ENCODE results near the gene MAP3K3. TPM values are rescaled to one million over a fixed set of nuclear protein-coding genes. Genes with fewer than 3 reads are reported as not detected.
A peak's percentile ranks its signal among the peaks of the same experiment; 100 is the strongest.

The MAP3K3 gene
- total and polyA plus RNA-seq, 10 of the 15 experiments (the other 5 are each of a cell fraction or from before 2014, with no cell fraction given): 1.6 to 24.1 (median 15.0) TPM

DNA sequence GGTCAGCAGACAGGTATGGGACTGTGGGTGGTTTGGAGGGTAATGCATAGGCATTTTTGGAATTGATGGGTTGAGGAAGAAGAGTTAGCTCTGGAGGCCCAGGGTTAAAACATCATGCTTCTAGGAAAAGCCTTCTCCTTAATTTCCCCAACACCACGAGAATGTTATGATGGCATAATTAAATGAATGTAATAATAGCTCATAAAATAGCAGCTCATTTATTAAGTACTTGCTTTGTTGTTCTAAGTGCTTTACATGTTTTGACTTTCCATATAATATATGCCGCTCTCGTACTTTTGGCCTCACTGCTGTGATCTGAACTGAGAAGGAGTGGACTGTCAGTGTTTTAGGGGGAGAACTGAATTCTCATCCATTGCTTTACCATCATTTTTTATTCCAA, 63.4 kb downstream of the MAP3K3 start:
- Histone ChIP-seq H3K27ac (ENCODE audit: control insufficient read depth, insufficient read depth) (no peak overlapping the region), H3K4me1 (ENCODE audit: control insufficient read depth, insufficient read depth, low read length) (no peaks in the 10 kb centered on the region), H3K4me2 (ENCODE audit: control insufficient read depth, insufficient read depth) (no peak overlapping the region), H3K9me3 (replicated peaks; ENCODE audit: control insufficient read depth, insufficient read depth, low read length) (no peaks in the 10 kb centered on the region), H3K36me3 (ENCODE audit: control insufficient read depth in 2 of 2, insufficient read depth in 2 of 2, low read length in 1 of 2) (peaks cover 8% of the 10 kb centered on the region in 2 experiments), H3K4me3 (no peak overlapping the region), H2AFZ (ENCODE audit: control insufficient read depth, low read depth, low read length) (no peak overlapping the region), H3K9ac (ENCODE audit: control insufficient read depth, insufficient read depth, low read length) (no peak overlapping the region), H3K27me3 (replicated peaks in 1 of 2; ENCODE audit: control insufficient read depth in 2 of 2, insufficient read depth in 2 of 2, low read length in 1 of 2) (no peaks in the 10 kb centered on the region), H4K20me1 (ENCODE audit: control insufficient read depth, insufficient read depth) (no peaks in the 10 kb centered on the region), H3K79me2 (ENCODE audit: control insufficient read depth, insufficient read depth, low read length) (no peaks in the 10 kb centered on the region)
- CTCF ChIA-PET: interaction anchor here (0.9 to 2.7 kb wide), 2 partner anchors 12 to 25 kb away, joined by 3 to 6 read pairs; no protein-coding TSS in a partner anchor
- SMC1A ChIA-PET (ENCODE audit: uncharacterized antibody, unreplicated experiment): interaction anchor here (1.1 to 1.5 kb wide), 3 partner anchors 8 to 64 kb away, joined by 5 to 9 read pairs (median 5); partner anchors contain the start of gene MAP3K3
- in situ Hi-C loops (cut with MboI) (no loop called here), intact Hi-C loops (cut with micrococcal nuclease; ENCODE audit: unreplicated experiment) (no loop called here)
- FAIRE-seq (no peak), DNase-seq (ENCODE audit: low read depth, low spot score) (no peak), ATAC-seq (no peak)
- POLR2A ChIA-PET: interaction anchor here (0.6 to 1.6 kb wide), 3 partner anchors 8 to 134 kb away, joined by 3 to 7 read pairs (median 4); no protein-coding TSS in a partner anchor
- TF ChIP-seq CREB1 (IDR thresholded peaks at IDR 0.05; ENCODE audit: low read depth): no peak
- TF ChIP-seq MEF2A (IDR thresholded peaks at IDR 0.05; ENCODE audit: insufficient read depth, low read depth, low read length): no peak
- no peak for TF ChIP-seq NRF1 (conservative IDR thresholded peaks at IDR 0.05; ENCODE audit: low read depth, low read length)
- TF ChIP-seq BHLHE40 (IDR thresholded peaks at IDR 0.05; ENCODE audit: borderline replicate concordance in 1 of 2, low read depth in 2 of 2, low read length in 1 of 2): no peak
- TF ChIP-seq STAT3 (IDR thresholded peaks at IDR 0.05; ENCODE audit: low read depth, low read length): no peak
- RAD21 ChIA-PET (ENCODE audit: unreplicated experiment): interaction anchor here (1.1 to 1.5 kb wide), 3 partner anchors 13 to 74 kb away, joined by 3 to 4 read pairs (median 3); no protein-coding TSS in a partner anchor
- BruUV-seq (replicated peaks): no TSS peak
- 97% methylated on average over 3 of the region's 3 CpGs for WGBS (ENCODE audit: insufficient coverage, insufficient replicate concordance, low lambda C conversion rate, missing lambda C conversion rate)

DNA sequence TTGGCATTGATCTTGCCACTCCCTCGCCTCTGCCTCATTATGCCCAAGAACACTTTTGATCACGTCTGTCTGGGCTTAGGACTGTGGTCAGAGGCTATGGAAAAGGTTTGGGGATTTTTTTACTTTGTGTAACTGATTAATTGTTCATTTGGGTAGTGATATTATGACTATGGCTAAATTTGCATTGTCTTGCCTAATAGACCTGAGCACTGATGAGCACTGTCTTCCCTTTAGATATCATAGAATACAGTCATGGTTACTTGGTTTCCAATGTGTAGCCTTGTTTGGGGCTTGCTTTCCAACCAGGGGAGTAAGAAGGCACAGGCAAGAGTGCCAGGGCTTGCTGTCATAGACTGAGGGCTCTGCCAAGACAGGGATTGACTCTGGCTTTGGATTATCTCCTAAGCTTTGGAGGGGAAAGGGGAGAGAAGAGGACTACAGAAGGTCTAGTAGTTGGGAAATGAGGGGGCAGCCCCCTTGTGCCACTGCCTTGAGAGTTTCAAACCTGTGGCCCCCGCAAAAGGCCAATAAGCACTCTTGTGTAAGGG, 64.0 kb downstream of the MAP3K3 start:
- Histone ChIP-seq H4K20me1 (ENCODE audit: control insufficient read depth, insufficient read depth) (no peaks in the 10 kb centered on the region), H3K4me2 (ENCODE audit: control insufficient read depth, insufficient read depth) (no peak overlapping the region), H3K27me3 (replicated peaks in 1 of 2; ENCODE audit: control insufficient read depth in 2 of 2, insufficient read depth in 2 of 2, low read length in 1 of 2) (no peaks in the 10 kb centered on the region), H3K27ac (ENCODE audit: control insufficient read depth, insufficient read depth) (no peak overlapping the region), H3K9ac (ENCODE audit: control insufficient read depth, insufficient read depth, low read length) (no peak overlapping the region), H3K4me1 (ENCODE audit: control insufficient read depth, insufficient read depth, low read length) (no peaks in the 10 kb centered on the region), H3K36me3 (ENCODE audit: control insufficient read depth in 2 of 2, insufficient read depth in 2 of 2, low read length in 1 of 2) (peaks cover 8 to 11% of the 10 kb centered on the region in 2 experiments), H3K79me2 (ENCODE audit: control insufficient read depth, insufficient read depth, low read length) (no peaks in the 10 kb centered on the region), H2AFZ (ENCODE audit: control insufficient read depth, low read depth, low read length) (no peak overlapping the region), H3K4me3 (no peak overlapping the region), H3K9me3 (replicated peaks; ENCODE audit: control insufficient read depth, insufficient read depth, low read length) (no peaks in the 10 kb centered on the region)
- TF ChIP-seq JUNB (IDR thresholded peaks at IDR 0.05): peak; percentile 62
- TF ChIP-seq IKZF2 (IDR thresholded peaks at IDR 0.05): 0 out of 4 replicates have a peak, but pooled peaks of 1 of the 2 experiments have one; percentile 13
- TF ChIP-seq ZZZ3 (IDR thresholded peaks at IDR 0.05; ENCODE audit: control insufficient read depth, insufficient read length, low read depth): no peak
- peak; percentile 48; the same call in 1 of the 2 replicates for TF ChIP-seq RUNX3 (IDR thresholded peaks at IDR 0.05; ENCODE audit: low read length)
- TF ChIP-seq MTA2 (IDR thresholded peaks at IDR 0.05; ENCODE audit: low read depth): peak; percentile 40; the same call in 1 of the 2 replicates
- 42% methylated on average over 3 of the region's 3 CpGs for WGBS (ENCODE audit: insufficient coverage, insufficient replicate concordance, low lambda C conversion rate, missing lambda C conversion rate)
- in situ Hi-C loops (cut with MboI) (no loop called here), intact Hi-C loops (cut with micrococcal nuclease; ENCODE audit: unreplicated experiment) (no loop called here)
- ChIA-PET RAD21 (ENCODE audit: unreplicated experiment) (interaction anchor here (1.3 to 1.5 kb wide), 2 partner anchors 12 to 74 kb away, joined by 3 to 4 read pairs; no protein-coding TSS in a partner anchor), POLR2A (interaction anchor here (0.6 to 1.6 kb wide), 3 partner anchors 9 to 135 kb away, joined by 3 to 7 read pairs (median 4); no protein-coding TSS in a partner anchor), CTCF (interaction anchor here (0.9 to 2.7 kb wide), 4 partner anchors 11 to 60 kb away, joined by 3 to 11 read pairs (median 5); no protein-coding TSS in a partner anchor), SMC1A (ENCODE audit: uncharacterized antibody, unreplicated experiment) (interaction anchor here (0.8 to 1.5 kb wide), 3 partner anchors 9 to 40 kb away, joined by 4 to 9 read pairs (median 5); no protein-coding TSS in a partner anchor)
- no TSS peak for BruUV-seq (replicated peaks)
- DNase-seq (ENCODE audit: low read depth, low spot score): no peak
- no peak for FAIRE-seq
- ATAC-seq: peak; percentile 66

All from GM12878 (cell line).